Prostate gland (tissue), 2 donors: ENCODE results near the gene SPTBN4. TPM values are rescaled to one million over a fixed set of nuclear protein-coding genes. Genes with fewer than 3 reads are reported as not detected.
A peak's percentile ranks its signal among the peaks of the same experiment; 100 is the strongest.

ENCODE experiments used
- DNase-seq: peaks from one replicate; pipeline ENCODE4 v3.0.0-alpha.2; 2019; ENCODE audit warnings: low spot score
- H3K27ac ChIP-seq, 2 donors: fragments of 200-600 bp; sonication (generic); 2 replicates each; pipeline ENCODE4 v1.5.1; 2017 to 2019
- H3K27me3 ChIP-seq: fragments of 200-600 bp; sonication (generic); replicated peaks from 2 replicates; pipeline ENCODE4 v1.5.1; 2019; ENCODE audit not compliant: insufficient read depth
- H3K36me3 ChIP-seq, 2 donors: fragments of 200-600 bp; sonication (generic); 1 replicate in 1 of 2; 2 replicates in 1 of 2; pipeline versions ENCODE4 v1.5.1 to v1.8.1; 2017 to 2019
- H3K4me1 ChIP-seq: fragments of 200-600 bp; sonication (generic); replicated peaks from 2 replicates; pipeline ENCODE4 v1.5.1; 2019
- H3K4me3 ChIP-seq, 2 donors: fragments of 200-600 bp; sonication (generic); 2 replicates each; pipeline ENCODE4 v1.5.1; 2017 to 2019
- H3K9me3 ChIP-seq: fragments of 200-600 bp; sonication (generic); 2 replicates; pipeline ENCODE4 v1.5.1; 2017
- CTCF ChIP-seq, 4 experiments: fragments of 200-600 bp in 2 of 4; fragments of 450-650 bp in 2 of 4; sonication (generic) in 2 of 4; IDR thresholded peaks; 1 replicate in 3 of 4; 2 replicates in 1 of 4; pipeline ENCODE4 v1.5.1; 2016 to 2019; ENCODE audit warnings: antibody characterized with exemption in 4 of 4, mild to moderate bottlenecking in 2 of 4, moderate library complexity in 2 of 4
- POLR2A ChIP-seq: fragments of 450-650 bp; IDR thresholded peaks from one replicate; pipeline ENCODE4 v1.6.1; 2016; ENCODE audit warnings: antibody characterized with exemption, mild to moderate bottlenecking
- POLR2AphosphoS5 ChIP-seq: sonication (generic); formaldehyde crosslinking; IDR thresholded peaks from one replicate; pipeline ENCODE4 v1.6.1; 2017; ENCODE audit warnings: antibody characterized with exemption
- WGBS: methylation state at CpG from one replicate; pipeline ENCODE4 v1.1.5; 2018; 5-methylcytosine and 5-hydroxymethylcytosine counted together
- intact Hi-C: fragments of 100-400 bp; cut with DNase I; formaldehyde crosslinking; loops from one replicate; pipeline ENCODE4 v1.14.2; 2022
- total RNA-seq, 2 donors: library from RNA; depleted of rRNA; stranded (reverse); fragments of >200 nt; gene quantifications; one replicate each; pipeline ENCODE4 v1.1.0, GENCODE V29; 2016

SPTBN4 gene
- total RNA-seq, 2 donors from 2014 or later: 5.2 to 21.9 TPM

GRCh38 chr19:40594255-40594654 lies 127.5 kb downstream of the SPTBN4 start:
- H3K27ac ChIP-seq: no peak overlapping the region
- H3K9me3 ChIP-seq: no peaks in the 10 kb centered on the region
- peaks cover 5% of the 10 kb centered on the region for H3K4me1 ChIP-seq
- intact Hi-C loops: loop anchor here (10.0 kb wide), 1 partner anchor 149 kb away; the partner anchor contains the start of gene SERTAD3
- H3K4me3 ChIP-seq: no peak overlapping the region
- TF ChIP-seq POLR2A (no peak), CTCF (IDR thresholded peaks at IDR 0.05) (no peak), POLR2AphosphoS5 (no peak)
- DNase-seq: no peak
- H3K27me3 ChIP-seq: no peaks in the 10 kb centered on the region
- no peaks in the 10 kb centered on the region for H3K36me3 ChIP-seq
- 25% methylated on average over 8 of the region's 8 CpGs for WGBS

- intact Hi-C loops: loop anchor here (5.0 to 10.0 kb wide), 4 partner anchors 52 to 287 kb away; partner anchors contain the start of gene SERTAD3
- Histone ChIP-seq H3K27me3 (no peaks in the 10 kb centered on the region), H3K4me3 (no peak overlapping the region), H3K27ac (no peak overlapping the region), H3K9me3 (no peaks in the 10 kb centered on the region), H3K36me3 (no peaks in the 10 kb centered on the region), H3K4me1 (peaks cover 5% of the 10 kb centered on the region)
- no peak for DNase-seq
- 19% methylated on average over 13 of the region's 13 CpGs for WGBS
- no peak for TF ChIP-seq CTCF (IDR thresholded peaks at IDR 0.05)
- no peak for TF ChIP-seq POLR2AphosphoS5
- TF ChIP-seq POLR2A: no peak
These were observed 127.9 kb downstream of the SPTBN4 start for GRCh38 chr19:40594657-40595091.

GRCh38 chr19:40596608-40597328 lies 130.0 kb downstream of the SPTBN4 start:
- Histone ChIP-seq H3K36me3 (no peaks in the 10 kb centered on the region), H3K4me3 (peak overlapping the region; percentile 9 to 13), H3K27ac (no peak overlapping the region), H3K27me3 (no peaks in the 10 kb centered on the region), H3K9me3 (no peaks in the 10 kb centered on the region), H3K4me1 (peaks cover 14% of the 10 kb centered on the region)
- WGBS: 13% methylated on average over 28 of the region's 53 CpGs
- DNase-seq: no peak
- no peak for TF ChIP-seq POLR2A
- TF ChIP-seq CTCF (IDR thresholded peaks at IDR 0.05): no peak
- no peak for TF ChIP-seq POLR2AphosphoS5
- intact Hi-C loops: loop anchor here (5.0 to 10.0 kb wide), 4 partner anchors 54 to 289 kb away; partner anchors contain the start of gene SERTAD3

GRCh38 chr19:40597329-40597838 lies 130.6 kb downstream of the SPTBN4 start:
- Histone ChIP-seq H3K36me3 (no peaks in the 10 kb centered on the region), H3K9me3 (no peaks in the 10 kb centered on the region), H3K4me1 (peaks cover 14% of the 10 kb centered on the region), H3K4me3 (peak overlapping the region; percentile 9 to 13), H3K27me3 (no peaks in the 10 kb centered on the region), H3K27ac (no peak overlapping the region)
- no peak for DNase-seq
- 11% methylated on average over 18 of the region's 18 CpGs for WGBS
- no peak for TF ChIP-seq POLR2A
- TF ChIP-seq POLR2AphosphoS5: no peak
- TF ChIP-seq CTCF (IDR thresholded peaks at IDR 0.05): no peak
- intact Hi-C loops: loop anchor here (5.0 to 10.0 kb wide), 4 partner anchors 55 to 290 kb away; partner anchors contain the start of gene SERTAD3
